Left lung (tissue), 10 donors: ENCODE measurements around the gene NEGR1. TPM values are rescaled to one million over a fixed set of nuclear protein-coding genes. Genes with fewer than 3 reads are reported as not detected.
A peak's percentile ranks its signal among the peaks of the same experiment; 100 is the strongest.

ENCODE experiments used
- ATAC-seq: fragments of 200-7000 bp; cut with Tn5 transposase; one replicate; pipeline ENCODE4 v1.9.1; 2020; ENCODE audit warnings: moderate library complexity
- DNase-seq, 4 donors: peaks; one replicate each; pipeline ENCODE4 v3.0.0-alpha.2; 2013 to 2020
- H3K27ac ChIP-seq, 2 donors: fragments of 200-600 bp; sonication (generic) in 1 of 2; one replicate each; pipeline versions ENCODE4 v1.5.0 to v1.8.0; 2020 to 2021
- H3K27me3 ChIP-seq, 2 donors: fragments of 200-600 bp; sonication (generic) in 1 of 2; one replicate each; pipeline versions ENCODE4 v1.5.0 to v1.8.0; 2020 to 2021
- H3K36me3 ChIP-seq, 2 donors: fragments of 200-600 bp; sonication (generic) in 1 of 2; one replicate each; pipeline versions ENCODE4 v1.5.0 to v1.8.0; 2020 to 2021
- H3K4me1 ChIP-seq, 2 donors: fragments of 200-600 bp; one replicate each; pipeline ENCODE4 v1.8.0; 2021
- H3K4me3 ChIP-seq, 2 donors: fragments of 200-600 bp; sonication (generic) in 1 of 2; one replicate each; pipeline versions ENCODE4 v1.5.0 to v1.8.0; 2020 to 2021; ENCODE audit warnings: mild to moderate bottlenecking in 1 of 2
- H3K9me3 ChIP-seq, 2 donors: fragments of 200-600 bp; sonication (generic) in 1 of 2; one replicate each; pipeline versions ENCODE4 v1.5.0 to v1.8.0; 2020 to 2021
- CTCF ChIP-seq, 2 donors: fragments of 200-600 bp; sonication (generic) in 1 of 2; IDR thresholded peaks; one replicate each; pipeline versions ENCODE4 v1.5.0 to v1.8.0; 2021; ENCODE audit warnings: antibody characterized with exemption in 2 of 2
- intact Hi-C, 2 donors: fragments of 100-400 bp; cut with DNase I; formaldehyde crosslinking; loops; one replicate each; pipeline versions ENCODE4 v1.11.2 to v1.14.2; 2022
- polyA plus RNA-seq, 6 donors: library from polyadenylated mRNA; unstranded; fragments of 120-200 nt; gene quantifications; one replicate each; pipeline ENCODE4 v1.2.1, GENCODE V29; 2013; ENCODE audit not compliant: insufficient read length in 6 of 6
- total RNA-seq, 2 donors: library from RNA; stranded (reverse); fragmentation: NEBNext Ultra II Directional; extraction: Animal tissue kit (Norgen Biotek cat#: 25700); gene quantifications; one replicate each; pipeline ENCODE4 v1.2.1, GENCODE V29; 2021
- donor health status: DM: no; HTN: yes; CAD: no.
- donor health status: DM: no; HTN: no; CAD: no.

The NEGR1 gene
- total and polyA plus RNA-seq, 8 donors: 2.4 to 5.7 (median 3.5) TPM

GRCh38 chr1:71494163-71494562 lies 788.2 kb downstream of the NEGR1 start:
- Histone ChIP-seq H3K4me1 (no peaks in the 10 kb centered on the region), H3K27ac (no peak overlapping the region), H3K9me3 (no peaks in the 10 kb centered on the region), H3K4me3 (no peak overlapping the region), H3K27me3 (no peaks in the 10 kb centered on the region), H3K36me3 (no peaks in the 10 kb centered on the region)
- TF ChIP-seq CTCF (IDR thresholded peaks at IDR 0.05): no peak
- no peak for DNase-seq
- ATAC-seq: no peak
- intact Hi-C loops: no loop called here

GRCh38 chr1:71492298-71493041 lies 789.9 kb downstream of the NEGR1 start:
- intact Hi-C loops: no loop called here
- Histone ChIP-seq H3K9me3 (no peaks in the 10 kb centered on the region), H3K27me3 (no peaks in the 10 kb centered on the region), H3K27ac (no peak overlapping the region), H3K36me3 (no peaks in the 10 kb centered on the region), H3K4me3 (no peak overlapping the region), H3K4me1 (no peaks in the 10 kb centered on the region)
- peak; percentile 79 for ATAC-seq
- no peak for DNase-seq
- no peak for TF ChIP-seq CTCF (IDR thresholded peaks at IDR 0.05)

GRCh38 chr1:71490432-71490831 lies 791.9 kb downstream of the NEGR1 start:
- no peaks in the 10 kb centered on the region for H3K27me3 ChIP-seq
- DNase-seq (no peak), ATAC-seq (no peak)
- H3K36me3 ChIP-seq: no peaks in the 10 kb centered on the region
- H3K4me3 ChIP-seq: no peak overlapping the region
- H3K4me1 ChIP-seq: no peaks in the 10 kb centered on the region
- peaks cover 0 to 2% of the 10 kb centered on the region in 2 donors for H3K9me3 ChIP-seq
- no peak for TF ChIP-seq CTCF (IDR thresholded peaks at IDR 0.05)
- H3K27ac ChIP-seq: no peak overlapping the region
- intact Hi-C loops: no loop called here

- ATAC-seq (no peak), DNase-seq (no peak)
- peaks cover 0 to 4% of the 10 kb centered on the region in 2 donors for H3K9me3 ChIP-seq
- no peaks in the 10 kb centered on the region for H3K36me3 ChIP-seq
- H3K27me3 ChIP-seq: no peaks in the 10 kb centered on the region
- intact Hi-C loops: no loop called here
- no peaks in the 10 kb centered on the region for H3K4me1 ChIP-seq
- no peak overlapping the region for H3K27ac ChIP-seq
- TF ChIP-seq CTCF (IDR thresholded peaks at IDR 0.05): no peak
- H3K4me3 ChIP-seq: no peak overlapping the region
These were observed 793.6 kb downstream of the NEGR1 start for GRCh38 chr1:71488555-71489252.

GRCh38 chr1:71473331-71473730 lies 809.0 kb downstream of the NEGR1 start:
- Histone ChIP-seq H3K9me3 (no peaks in the 10 kb centered on the region), H3K36me3 (no peaks in the 10 kb centered on the region), H3K27me3 (no peaks in the 10 kb centered on the region), H3K27ac (no peak overlapping the region), H3K4me1 (no peaks in the 10 kb centered on the region), H3K4me3 (no peak overlapping the region)
- TF ChIP-seq CTCF (IDR thresholded peaks at IDR 0.05): no peak
- intact Hi-C loops: no loop called here
- DNase-seq (no peak), ATAC-seq (no peak)
